Measurements from ENCODE around the gene SYNPO. TPM values are rescaled to one million over a fixed set of nuclear protein-coding genes. Genes with fewer than 3 reads are reported as not detected.
A peak's percentile ranks its signal among the peaks of the same experiment; 100 is the strongest.

Gene SYNPO
- total RNA-seq, 2 donors from 2014 or later = 503 to 769 TPM

DNA sequence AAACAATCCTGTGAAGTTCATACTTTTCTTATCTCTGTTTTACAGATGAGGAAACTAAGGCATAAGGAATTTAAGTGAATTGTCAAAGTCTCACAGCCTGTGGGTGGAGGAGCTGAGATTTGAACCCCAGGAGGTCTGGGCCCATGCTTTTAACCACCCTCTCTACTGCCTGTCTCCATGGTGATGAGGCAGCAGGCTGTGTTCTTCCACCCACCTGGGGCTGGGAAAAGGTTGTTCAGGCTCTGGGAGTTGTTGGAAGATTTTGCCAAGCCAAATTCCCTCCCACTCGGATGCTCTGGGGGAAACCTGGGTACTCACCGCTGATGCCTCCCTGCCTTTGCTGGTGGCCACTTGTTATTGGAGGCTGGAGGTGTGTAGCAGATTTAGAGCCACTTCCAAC is 18.3 kb upstream of the SYNPO start:
- DNase-seq = no peak
- no peak for ATAC-seq
- intact Hi-C loops (cut with DNase I) = no loop called here

DNA sequence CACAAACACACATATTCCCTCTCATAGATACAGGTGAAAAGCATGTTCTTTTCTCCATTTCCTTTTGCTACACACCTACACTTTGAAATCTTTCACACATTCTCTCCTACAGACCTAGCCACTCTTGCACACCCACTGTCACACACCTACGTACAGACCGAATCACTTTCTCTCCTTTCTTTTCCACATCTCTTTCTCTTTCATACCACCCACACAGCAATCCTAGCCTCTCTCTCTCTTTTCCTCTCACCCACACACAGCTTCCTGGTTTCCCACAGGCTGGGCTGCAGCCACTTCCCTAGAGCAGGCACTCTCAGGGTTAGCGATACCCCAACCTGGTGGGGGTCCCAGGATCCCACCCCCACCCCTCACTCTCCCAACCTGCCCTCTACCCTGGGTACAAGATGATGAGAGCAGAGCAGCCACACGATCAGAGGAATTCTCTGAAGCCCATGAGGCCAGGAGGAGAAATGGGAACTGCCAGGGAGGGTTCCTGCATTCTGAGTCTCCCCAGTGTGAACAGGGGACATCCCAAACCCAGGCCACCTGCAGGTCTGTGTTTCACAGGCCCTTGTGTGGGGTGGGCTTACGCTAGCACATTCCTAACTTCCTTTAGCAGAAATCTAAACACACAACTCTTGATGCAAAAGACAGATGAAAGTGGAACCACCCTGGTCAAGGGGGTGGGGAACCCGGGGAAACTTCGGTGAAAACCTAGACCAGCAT is 17.1 kb upstream of the SYNPO start:
- intact Hi-C loops (cut with DNase I) = no loop called here
- DNase-seq = no peak
- no peak for ATAC-seq

- ATAC-seq = no peak
- no peak for DNase-seq
- intact Hi-C loops (cut with DNase I) = no loop called here
These were observed 16.6 kb upstream of the SYNPO start for GRCh38 chr5:150623878-150624216.

GRCh38 chr5:150624334-150625163 is 15.9 kb upstream of the SYNPO start:
- ATAC-seq = peak; percentile 26 to 54
- intact Hi-C loops (cut with DNase I) = no loop called here
- DNase-seq = peak; percentile 71

GRCh38 chr5:150625164-150625535 is 15.3 kb upstream of the SYNPO start:
- peak; percentile 53 to 77 for ATAC-seq
- peak; percentile 78 for DNase-seq
- intact Hi-C loops (cut with DNase I) = no loop called here

- no peak for DNase-seq
- ATAC-seq = peak in 1 of 2 donors; percentile 1
- intact Hi-C loops (cut with DNase I) = no loop called here
These were observed 14.4 kb upstream of the SYNPO start for GRCh38 chr5:150625831-150626746.

DNA sequence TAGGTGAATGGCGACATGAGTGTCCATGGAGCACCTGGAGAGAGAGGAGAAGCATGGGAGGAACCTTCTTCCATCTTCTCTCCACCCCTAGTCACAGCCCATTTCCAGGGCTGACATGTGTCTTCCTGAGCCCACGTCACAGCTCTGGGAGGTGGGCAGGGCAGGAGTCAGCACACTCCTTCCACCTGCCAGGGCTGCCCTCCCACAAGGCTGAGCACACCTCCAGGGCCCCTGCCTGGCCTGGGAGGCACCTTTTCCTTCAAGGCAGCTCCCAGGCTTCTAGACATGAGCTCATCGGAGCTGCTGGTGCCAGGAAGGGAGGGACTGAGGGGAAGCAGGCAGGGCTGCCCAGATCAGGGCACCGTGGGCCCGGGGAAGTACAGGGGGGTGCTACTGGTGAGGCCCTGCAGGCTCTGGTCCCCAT is 13.6 kb upstream of the SYNPO start:
- ATAC-seq (peak; percentile 7 to 61), DNase-seq (peak; percentile 77)
- intact Hi-C loops (cut with DNase I) = no loop called here

GRCh38 chr5:150627731-150628545 is 12.5 kb upstream of the SYNPO start:
- no peak for DNase-seq
- intact Hi-C loops (cut with DNase I) = no loop called here

GRCh38 chr5:150628936-150629485 is 11.4 kb upstream of the SYNPO start:
- no peak for DNase-seq
- ATAC-seq = no peak
- intact Hi-C loops (cut with DNase I) = no loop called here

More at GRCh38 chr5:150627731-150628545, 12.5 kb upstream of the SYNPO start:
- no peak for ATAC-seq

GRCh38 chr5:150630016-150630415 is 10.4 kb upstream of the SYNPO start:
- ATAC-seq = no peak
- no peak for DNase-seq

DNA sequence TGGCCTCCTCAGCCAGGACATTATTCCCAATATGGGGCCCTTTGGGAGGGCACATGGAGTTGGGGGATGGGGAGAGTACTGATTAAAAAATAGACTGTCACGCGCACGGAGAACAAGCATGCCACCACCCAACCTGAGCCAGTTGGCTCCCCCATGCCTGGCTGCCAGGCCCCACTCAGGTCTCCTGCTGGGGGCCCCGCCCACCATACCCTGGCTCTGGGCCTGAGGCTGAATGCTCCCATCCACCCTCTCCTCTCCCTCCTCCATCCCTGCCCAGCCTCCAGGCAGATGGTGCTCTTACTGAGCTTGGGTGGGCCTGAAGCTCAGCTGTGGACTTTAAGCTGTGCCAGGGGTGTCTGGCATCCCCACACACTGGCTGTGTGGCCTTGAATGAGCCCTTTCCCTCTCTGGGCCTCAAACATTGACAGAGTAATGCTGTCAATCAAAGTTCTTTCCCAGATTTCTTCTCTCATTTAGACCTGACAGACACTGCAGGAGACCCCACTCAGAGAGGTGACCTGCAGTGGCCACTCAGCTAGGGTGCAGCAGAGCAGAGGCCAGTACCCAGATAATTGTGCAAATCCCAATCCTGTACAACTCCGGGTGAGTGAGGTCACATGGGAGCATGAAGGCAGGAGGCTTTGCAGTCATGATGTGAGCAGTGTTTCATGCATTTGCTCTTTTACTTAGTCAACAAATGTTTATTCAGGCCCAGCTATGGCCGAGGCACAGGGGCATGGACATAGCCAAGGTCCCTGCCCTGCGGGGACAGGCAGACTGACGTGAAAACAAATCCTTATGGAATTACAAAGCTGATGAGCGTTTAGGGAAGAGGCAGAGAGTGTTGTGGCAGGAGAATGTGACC is 9.8 kb upstream of the SYNPO start:
- DNase-seq = peak; percentile 77
- ATAC-seq = peak; percentile 30 to 66
- intact Hi-C loops (cut with DNase I) = no loop called here

More at GRCh38 chr5:150630016-150630415, 10.4 kb upstream of the SYNPO start:
- intact Hi-C loops (cut with DNase I) = no loop called here

GRCh38 chr5:150631326-150631701 is 9.1 kb upstream of the SYNPO start:
- ATAC-seq (no peak), DNase-seq (no peak)
- intact Hi-C loops (cut with DNase I) = no loop called here

GRCh38 chr5:150632305-150633160 is 7.9 kb upstream of the SYNPO start:
- intact Hi-C loops (cut with DNase I) = no loop called here
- ATAC-seq = peak; percentile 13 to 60
- DNase-seq = no peak

GRCh38 chr5:150633429-150633828 is 7.0 kb upstream of the SYNPO start:
- DNase-seq = no peak
- ATAC-seq = no peak
- intact Hi-C loops (cut with DNase I) = no loop called here

- DNase-seq (peak; percentile 75), ATAC-seq (peak; percentile 20 to 25)
- intact Hi-C loops (cut with DNase I) = no loop called here
These were observed 3.8 kb upstream of the SYNPO start for GRCh38 chr5:150636391-150637244.
